Inferior parietal cortex (tissue), 1 donor: ENCODE measurements around the gene ZNF107.
"Not testable (repeated sequence)": the region's sequence is repeated elsewhere in the genome, so short reads cannot be mapped to it uniquely, and the experiment has no call there.

Experiments
- DNase-seq: peaks from one replicate; pipeline ENCODE4 v3.0.0-alpha.2; 2016; ENCODE audit errors: extremely low spot score

Gene ZNF107

DNA sequence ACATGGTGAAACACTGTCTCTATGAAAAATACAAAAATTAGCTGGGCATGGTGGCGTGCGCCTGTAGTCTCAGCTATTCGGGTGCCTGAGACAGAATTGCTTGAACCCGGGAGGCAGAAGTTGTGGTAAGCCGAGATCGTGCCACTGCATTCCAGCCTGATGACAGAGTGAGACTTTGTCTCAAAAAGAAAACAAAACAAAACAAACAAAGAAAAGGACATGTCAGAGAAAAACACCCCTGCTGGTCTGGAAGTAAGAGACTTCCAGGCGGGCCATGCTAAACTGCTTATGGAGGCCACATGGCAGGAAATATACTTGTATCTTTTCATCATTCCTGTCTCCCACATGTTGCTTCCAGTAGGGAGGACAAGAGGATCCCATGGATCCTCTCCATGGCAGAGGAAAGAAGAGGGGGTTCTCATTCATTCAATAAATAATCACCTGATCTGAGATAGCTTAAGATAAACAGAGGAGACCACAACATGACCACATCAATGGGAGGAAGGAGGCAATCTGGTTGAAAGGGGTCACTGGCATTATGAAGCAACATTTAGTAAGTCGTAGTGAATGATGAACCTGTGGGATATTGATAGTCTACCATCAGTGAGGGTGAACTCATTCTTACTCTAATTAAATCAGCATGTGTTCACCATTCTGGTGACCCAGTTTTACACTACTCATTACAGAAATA lies 67.8 kb downstream of the ZNF107 start:
- no peak for DNase-seq

DNA sequence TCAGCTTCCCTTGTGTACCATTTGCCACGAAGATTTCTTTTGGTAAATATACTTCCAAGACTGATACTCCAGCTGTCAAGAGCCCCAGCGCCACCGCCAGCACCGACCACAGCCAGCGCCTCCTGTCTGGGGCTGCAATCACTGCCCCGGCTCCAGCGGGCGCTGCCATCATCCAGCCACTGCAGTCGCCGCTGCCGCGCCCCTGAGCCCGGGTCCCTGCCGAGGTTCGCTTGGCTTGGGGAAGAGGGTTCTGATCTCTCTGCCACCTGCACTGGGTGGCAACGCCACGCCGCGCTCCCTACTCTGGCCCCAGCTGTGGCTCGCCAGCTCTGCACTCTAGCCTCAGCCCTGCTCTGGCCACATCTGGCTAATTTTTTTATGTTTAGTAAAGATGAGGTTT lies 70.6 kb downstream of the ZNF107 start:
- DNase-seq, result no peak

DNA sequence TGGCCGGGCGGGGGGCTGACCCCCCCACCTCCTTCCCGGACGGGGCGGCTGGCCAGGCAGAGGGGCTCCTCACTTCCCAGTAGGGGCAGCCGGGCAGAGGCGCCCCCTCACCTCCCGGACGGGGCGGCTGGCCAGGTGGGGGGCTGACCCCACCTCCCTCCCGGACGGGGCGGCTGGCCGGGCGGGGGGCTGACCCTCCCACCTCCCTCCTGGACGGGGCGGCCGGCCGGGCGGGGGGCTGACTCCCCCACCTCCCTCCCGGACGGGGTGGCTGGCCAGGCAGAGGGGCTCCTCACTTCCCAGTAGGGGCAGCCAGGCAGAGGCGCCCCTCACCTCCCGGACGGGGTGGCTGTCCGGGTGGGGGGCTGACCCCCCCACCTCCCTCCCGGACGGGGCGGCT lies 72.5 kb downstream of the ZNF107 start:
- DNase-seq, result not testable (repeated sequence)

GRCh38 chr7:64738953-64739352 lies 73.0 kb downstream of the ZNF107 start:
- DNase-seq, result not testable (repeated sequence)

DNA sequence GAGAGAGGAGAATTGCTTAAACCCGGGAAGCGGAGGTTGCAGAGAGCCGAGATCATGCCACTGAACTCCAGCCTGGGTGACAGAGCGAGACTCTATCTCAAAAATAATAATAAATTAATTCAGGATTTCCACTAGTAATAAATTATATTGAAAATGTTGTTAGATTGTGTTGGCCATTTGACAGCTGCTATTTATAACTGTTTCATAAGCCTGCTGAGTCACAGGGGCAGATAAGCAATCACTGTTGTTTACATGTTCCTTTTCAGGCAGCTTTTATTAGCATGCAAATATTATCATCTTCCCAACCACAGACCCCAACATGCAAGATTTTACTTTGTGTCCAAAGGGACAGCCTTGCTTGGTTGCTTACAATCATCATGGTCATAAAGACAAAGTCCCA lies 78.7 kb downstream of the ZNF107 start:
- DNase-seq, result no peak

- DNase-seq, result no peak
These were observed 81.9 kb downstream of the ZNF107 start for GRCh38 chr7:64747802-64748201.

DNA sequence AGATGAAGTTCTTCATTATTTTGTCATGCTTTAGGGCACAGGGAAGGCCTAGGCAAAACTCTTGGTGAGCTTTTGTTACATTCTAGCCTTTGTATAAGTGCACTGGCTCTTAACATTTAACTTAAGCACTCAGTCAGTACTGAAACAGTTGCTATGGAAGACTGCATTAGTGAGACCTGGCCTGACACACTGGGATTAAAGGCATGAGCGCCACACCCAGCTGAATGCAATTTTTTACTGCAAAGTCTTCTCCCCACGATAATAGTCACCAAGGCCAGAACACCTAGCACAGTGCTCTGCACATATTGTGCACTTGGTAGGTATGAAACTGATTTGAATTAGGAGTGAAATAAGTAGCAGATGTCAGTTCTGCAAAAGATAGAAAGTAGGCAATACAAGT lies 87.1 kb downstream of the ZNF107 start:
- DNase-seq, result no peak

GRCh38 chr7:64755865-64756264 lies 89.9 kb downstream of the ZNF107 start:
- DNase-seq, result no peak

DNA sequence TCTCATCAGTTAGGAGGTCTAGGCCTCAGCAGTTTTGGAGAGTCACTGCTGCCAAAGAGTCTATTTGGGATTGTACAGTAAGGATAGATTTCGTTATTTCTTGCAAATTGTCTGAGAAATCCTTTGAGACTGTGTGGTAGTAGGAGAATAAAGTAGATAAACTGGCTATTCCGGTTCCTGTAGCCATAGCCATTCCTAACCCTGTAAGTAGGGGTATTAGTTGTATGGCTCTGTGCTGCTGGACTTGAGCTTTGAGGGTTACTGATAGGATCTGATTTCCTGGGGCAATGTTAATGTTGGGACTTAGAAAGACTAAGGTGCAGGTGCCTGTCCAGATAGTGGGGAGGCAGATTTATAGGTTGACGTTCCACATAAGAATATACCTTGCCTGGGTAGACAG lies 92.2 kb downstream of the ZNF107 start:
- DNase-seq, result no peak
